Measurements from ENCODE around the gene RTN1.

RTN1 gene

GRCh38 chr14:59912443-59912842 is 41.9 kb upstream of the RTN1 start:
- TF ChIP-seq CTCF (IDR thresholded peaks at IDR 0.05; ENCODE audit: insufficient read depth, low read length, poor library complexity, severe bottlenecking) = no peak
- DNase-seq (ENCODE audit: extremely low read depth, insufficient read length) = no peak
- Histone ChIP-seq H3K4me3 (replicated peaks; ENCODE audit: low read depth, low read length) (no peak overlapping the region), H3K36me3 (ENCODE audit: control insufficient read depth, insufficient read depth, low read length) (no peaks in the 10 kb centered on the region), H3K27me3 (replicated peaks; ENCODE audit: control insufficient read depth, insufficient read depth, low read length) (no peaks in the 10 kb centered on the region)

GRCh38 chr14:59905188-59905587 is 34.6 kb upstream of the RTN1 start:
- Histone ChIP-seq H3K4me3 (replicated peaks; ENCODE audit: low read depth, low read length) (no peak overlapping the region), H3K36me3 (ENCODE audit: control insufficient read depth, insufficient read depth, low read length) (no peaks in the 10 kb centered on the region), H3K27me3 (replicated peaks; ENCODE audit: control insufficient read depth, insufficient read depth, low read length) (no peaks in the 10 kb centered on the region)
- no peak for DNase-seq (ENCODE audit: extremely low read depth, insufficient read length)
- TF ChIP-seq CTCF (IDR thresholded peaks at IDR 0.05; ENCODE audit: insufficient read depth, low read length, poor library complexity, severe bottlenecking) = no peak

- no peaks in the 10 kb centered on the region for H3K27me3 ChIP-seq (replicated peaks; ENCODE audit: control insufficient read depth, insufficient read depth, low read length)
- TF ChIP-seq CTCF (IDR thresholded peaks at IDR 0.05; ENCODE audit: insufficient read depth, low read length, poor library complexity, severe bottlenecking) = no peak
- DNase-seq (ENCODE audit: extremely low read depth, insufficient read length) = no peak
- no peaks in the 10 kb centered on the region for H3K36me3 ChIP-seq (ENCODE audit: control insufficient read depth, insufficient read depth, low read length)
- no peak overlapping the region for H3K4me3 ChIP-seq (replicated peaks; ENCODE audit: low read depth, low read length)
These were observed 33.6 kb upstream of the RTN1 start for GRCh38 chr14:59904184-59904583.

GRCh38 chr14:59900556-59900955 is 30.0 kb upstream of the RTN1 start:
- Histone ChIP-seq H3K27me3 (replicated peaks; ENCODE audit: control insufficient read depth, insufficient read depth, low read length) (no peaks in the 10 kb centered on the region), H3K36me3 (ENCODE audit: control insufficient read depth, insufficient read depth, low read length) (no peaks in the 10 kb centered on the region), H3K4me3 (replicated peaks; ENCODE audit: low read depth, low read length) (no peak overlapping the region)
- no peak for DNase-seq (ENCODE audit: extremely low read depth, insufficient read length)
- TF ChIP-seq CTCF (IDR thresholded peaks at IDR 0.05; ENCODE audit: insufficient read depth, low read length, poor library complexity, severe bottlenecking) = no peak

GRCh38 chr14:59897757-59898383 is 27.3 kb upstream of the RTN1 start:
- H3K36me3 ChIP-seq (ENCODE audit: control insufficient read depth, insufficient read depth, low read length) = no peaks in the 10 kb centered on the region
- DNase-seq (ENCODE audit: extremely low read depth, insufficient read length) = no peak
- no peaks in the 10 kb centered on the region for H3K27me3 ChIP-seq (replicated peaks; ENCODE audit: control insufficient read depth, insufficient read depth, low read length)
- H3K4me3 ChIP-seq (replicated peaks; ENCODE audit: low read depth, low read length) = no peak overlapping the region
- peak; percentile 59 for TF ChIP-seq CTCF (IDR thresholded peaks at IDR 0.05; ENCODE audit: insufficient read depth, low read length, poor library complexity, severe bottlenecking)

- Histone ChIP-seq H3K4me3 (replicated peaks; ENCODE audit: low read depth, low read length) (no peak overlapping the region), H3K27me3 (replicated peaks; ENCODE audit: control insufficient read depth, insufficient read depth, low read length) (no peaks in the 10 kb centered on the region), H3K36me3 (ENCODE audit: control insufficient read depth, insufficient read depth, low read length) (no peaks in the 10 kb centered on the region)
- TF ChIP-seq CTCF (IDR thresholded peaks at IDR 0.05; ENCODE audit: insufficient read depth, low read length, poor library complexity, severe bottlenecking) = no peak
- no peak for DNase-seq (ENCODE audit: extremely low read depth, insufficient read length)
These were observed 25.1 kb upstream of the RTN1 start for GRCh38 chr14:59895721-59896120.

Data from GM06990 (cell line).